Glutamatergic neuron (in vitro differentiated cells): ENCODE data around the gene OR52K1. TPM values are rescaled to one million over a fixed set of nuclear protein-coding genes. Genes with fewer than 3 reads are reported as not detected.

Experiments
- DNase-seq: peaks from one replicate; pipeline ENCODE4 v3.0.0; 2022
- H3K27ac Mint-ChIP-seq: one replicate; pipeline ENCODE4 v1.8.0; 2020; ENCODE audit warnings: mild to moderate bottlenecking, mixed read lengths, inconsistent platforms; ENCODE audit not compliant: unreplicated experiment
- H3K27me3 Mint-ChIP-seq: one replicate; pipeline ENCODE4 v1.8.0; 2020; ENCODE audit warnings: mild to moderate bottlenecking, moderate library complexity, mixed read lengths, inconsistent platforms; ENCODE audit not compliant: unreplicated experiment
- H3K36me3 Mint-ChIP-seq: one replicate; pipeline ENCODE4 v1.8.0; 2020; ENCODE audit warnings: mild to moderate bottlenecking, mixed read lengths, inconsistent platforms; ENCODE audit not compliant: unreplicated experiment
- H3K4me1 Mint-ChIP-seq: one replicate; pipeline ENCODE4 v1.8.0; 2020; ENCODE audit warnings: mild to moderate bottlenecking, low read depth, mixed read lengths, inconsistent platforms; ENCODE audit not compliant: unreplicated experiment
- H3K4me3 Mint-ChIP-seq: one replicate; pipeline ENCODE4 v1.8.0; 2020; ENCODE audit warnings: mild to moderate bottlenecking, mixed read lengths, inconsistent platforms; ENCODE audit not compliant: unreplicated experiment
- H3K9me3 Mint-ChIP-seq: one replicate; pipeline ENCODE4 v1.8.0; 2020; ENCODE audit warnings: mild to moderate bottlenecking, moderate library complexity, mixed read lengths, inconsistent platforms; ENCODE audit not compliant: unreplicated experiment
- total RNA-seq: library from RNA; stranded (reverse); fragmentation: NEBNext Ultra II Directional; extraction: Animal tissue kit (Norgen Biotek cat#: 25700); gene quantifications from one replicate; pipeline ENCODE4 v1.2.1, GENCODE V29; 2021; ENCODE audit not compliant: unreplicated experiment
- TF ChIP-seq, protein P1 (sequence below): fragments of 200-600 bp; sonication (generic); IDR thresholded peaks from one replicate; pipeline ENCODE4 v1.5.0; 2021; ENCODE audit not compliant: partially characterized antibody, unreplicated experiment

The OR52K1 gene
- total RNA-seq, 1 donor from 2014 or later: not detected

DNA sequence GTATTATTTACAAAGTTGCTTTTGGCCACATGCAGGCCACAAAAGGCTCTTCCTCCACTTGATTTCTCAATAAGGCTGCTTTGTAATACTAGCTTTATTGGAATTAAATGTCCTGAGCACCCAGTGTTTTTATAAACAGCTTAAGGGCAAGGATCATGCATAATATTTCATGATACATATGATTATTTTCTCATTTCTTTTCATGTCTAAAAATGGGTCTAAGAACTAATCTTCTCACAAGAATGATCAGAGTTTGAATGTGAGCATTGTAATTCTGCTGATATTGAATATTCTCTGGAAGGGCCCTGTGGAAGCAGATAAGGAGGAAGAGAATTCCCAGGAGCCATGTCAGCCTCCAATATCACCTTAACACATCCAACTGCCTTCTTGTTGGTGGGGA is 33.5 kb upstream of the OR52K1 start, which contains the start of gene OR52K2:
OR52K2 (plus strand) TSS at position 301 of the 400 bp plus-strand sequence; CDS start at position 346, 45 bp downstream.
- H3K27ac Mint-ChIP-seq: no peak within 1 kb of the TSS
- no peaks in the 10 kb centered on the region for H3K4me1 Mint-ChIP-seq
- DNase-seq: no peak
- no peak within 1 kb of the TSS for H3K4me3 Mint-ChIP-seq
- H3K36me3 Mint-ChIP-seq: no peaks in the 10 kb centered on the region
- H3K9me3 Mint-ChIP-seq: peaks cover 2% of the 10 kb centered on the region
- TF ChIP-seq, protein P1, sequence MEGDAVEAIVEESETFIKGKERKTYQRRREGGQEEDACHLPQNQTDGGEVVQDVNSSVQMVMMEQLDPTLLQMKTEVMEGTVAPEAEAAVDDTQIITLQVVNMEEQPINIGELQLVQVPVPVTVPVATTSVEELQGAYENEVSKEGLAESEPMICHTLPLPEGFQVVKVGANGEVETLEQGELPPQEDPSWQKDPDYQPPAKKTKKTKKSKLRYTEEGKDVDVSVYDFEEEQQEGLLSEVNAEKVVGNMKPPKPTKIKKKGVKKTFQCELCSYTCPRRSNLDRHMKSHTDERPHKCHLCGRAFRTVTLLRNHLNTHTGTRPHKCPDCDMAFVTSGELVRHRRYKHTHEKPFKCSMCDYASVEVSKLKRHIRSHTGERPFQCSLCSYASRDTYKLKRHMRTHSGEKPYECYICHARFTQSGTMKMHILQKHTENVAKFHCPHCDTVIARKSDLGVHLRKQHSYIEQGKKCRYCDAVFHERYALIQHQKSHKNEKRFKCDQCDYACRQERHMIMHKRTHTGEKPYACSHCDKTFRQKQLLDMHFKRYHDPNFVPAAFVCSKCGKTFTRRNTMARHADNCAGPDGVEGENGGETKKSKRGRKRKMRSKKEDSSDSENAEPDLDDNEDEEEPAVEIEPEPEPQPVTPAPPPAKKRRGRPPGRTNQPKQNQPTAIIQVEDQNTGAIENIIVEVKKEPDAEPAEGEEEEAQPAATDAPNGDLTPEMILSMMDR: no peak
- H3K27me3 Mint-ChIP-seq: no peaks in the 10 kb centered on the region

DNA sequence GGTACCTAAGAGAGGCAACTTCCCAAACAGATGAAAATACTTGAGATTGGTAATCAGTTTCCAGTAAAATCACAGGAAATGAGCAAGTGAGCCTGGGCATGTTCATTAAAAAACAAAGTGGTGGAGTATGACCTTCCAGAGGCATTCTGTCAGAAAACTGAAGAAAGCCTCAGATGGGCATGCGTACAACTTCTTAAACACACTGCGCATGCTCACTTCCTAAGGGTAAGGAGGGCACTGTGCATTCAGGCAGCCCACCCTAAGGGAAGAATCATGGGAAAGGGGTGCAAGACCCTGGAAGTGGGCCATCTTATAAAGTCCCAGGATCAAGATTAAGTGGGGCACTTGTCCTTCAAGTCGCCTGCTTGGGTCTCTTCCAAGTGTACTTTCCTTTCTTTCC is 29.3 kb upstream of the OR52K1 start:
- no peaks in the 10 kb centered on the region for H3K27me3 Mint-ChIP-seq

DNA sequence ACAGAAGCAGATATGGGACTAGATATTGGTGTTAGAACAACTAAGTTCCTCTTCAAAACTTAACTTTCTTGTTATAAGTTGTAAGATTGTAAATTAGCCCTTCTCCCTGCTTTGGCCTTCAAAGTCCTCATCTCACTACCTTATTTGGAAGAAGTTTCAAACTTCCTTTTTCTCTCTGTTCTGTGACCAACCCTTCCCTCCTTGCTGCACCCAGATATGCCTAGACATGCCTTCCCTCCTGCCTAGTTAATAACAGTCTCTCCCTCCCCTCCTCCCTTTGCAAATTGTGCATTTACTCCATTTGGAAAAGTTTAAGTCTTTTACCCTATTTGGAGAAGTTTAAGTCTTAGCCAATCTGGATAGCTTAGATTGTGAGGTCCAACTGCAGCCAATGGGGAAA is 28.4 kb upstream of the OR52K1 start:
- no peaks in the 10 kb centered on the region for H3K36me3 Mint-ChIP-seq
- H3K27ac Mint-ChIP-seq: no peak overlapping the region
- H3K27me3 Mint-ChIP-seq: no peaks in the 10 kb centered on the region
- H3K4me3 Mint-ChIP-seq: no peak overlapping the region
- no peaks in the 10 kb centered on the region for H3K4me1 Mint-ChIP-seq
- TF ChIP-seq, protein P1: no peak
- peaks cover 3% of the 10 kb centered on the region for H3K9me3 Mint-ChIP-seq
- no peak for DNase-seq

More for the DNA sequence above, 29.3 kb upstream of the OR52K1 start:
- H3K27ac Mint-ChIP-seq: no peak overlapping the region
- DNase-seq: no peak
- no peak overlapping the region for H3K4me3 Mint-ChIP-seq
- H3K36me3 Mint-ChIP-seq: no peaks in the 10 kb centered on the region
- no peaks in the 10 kb centered on the region for H3K4me1 Mint-ChIP-seq
- TF ChIP-seq, protein P1: no peak
- peaks cover 3% of the 10 kb centered on the region for H3K9me3 Mint-ChIP-seq

DNA sequence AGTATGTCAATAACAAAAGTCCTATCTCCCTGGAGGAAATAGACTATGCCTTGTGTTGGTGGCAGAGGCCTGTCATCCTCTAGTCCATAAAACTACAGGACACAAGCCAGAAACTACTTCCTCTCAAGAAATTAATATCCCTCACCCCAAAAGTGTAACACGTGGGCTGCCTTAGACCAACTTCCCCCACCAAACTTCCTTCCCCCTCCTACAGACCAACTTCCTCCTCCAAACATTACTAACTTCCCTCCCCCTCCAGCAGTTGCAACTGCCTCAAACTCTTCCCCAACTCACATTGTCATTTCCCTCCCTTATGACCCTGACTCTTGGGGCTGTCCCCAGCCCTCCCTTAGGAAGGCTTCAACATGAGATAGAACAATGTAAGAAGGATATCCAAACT is 27.0 kb upstream of the OR52K1 start:
- H3K27me3 Mint-ChIP-seq: no peaks in the 10 kb centered on the region
- no peak overlapping the region for H3K27ac Mint-ChIP-seq
- no peak for DNase-seq
- TF ChIP-seq, protein P1: no peak
- no peaks in the 10 kb centered on the region for H3K4me1 Mint-ChIP-seq
- H3K4me3 Mint-ChIP-seq: no peak overlapping the region
- H3K9me3 Mint-ChIP-seq: peaks cover 3% of the 10 kb centered on the region
- H3K36me3 Mint-ChIP-seq: no peaks in the 10 kb centered on the region

DNA sequence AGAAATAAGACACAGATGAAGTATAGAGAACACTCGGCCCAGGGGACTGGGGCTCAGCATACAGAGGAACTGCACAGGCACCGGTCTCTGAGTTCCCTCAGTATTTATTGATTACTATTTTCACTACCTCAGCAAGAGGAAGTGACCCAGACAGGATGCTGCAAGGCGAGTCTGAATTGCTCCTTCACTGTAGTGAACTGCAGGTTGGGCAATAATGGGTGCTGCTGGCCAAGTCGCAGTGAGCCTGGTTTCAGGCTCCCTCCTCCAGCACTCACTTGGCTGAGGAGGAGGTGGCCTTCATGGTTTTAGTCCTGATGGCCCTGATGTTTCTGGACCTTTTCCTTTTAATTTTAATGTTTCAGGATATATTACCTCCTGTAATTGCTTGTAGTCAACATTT is 22.9 kb upstream of the OR52K1 start:
- Mint-ChIP-seq H3K36me3 (peaks cover 4% of the 10 kb centered on the region), H3K9me3 (peaks cover 4% of the 10 kb centered on the region), H3K27me3 (no peaks in the 10 kb centered on the region), H3K4me1 (no peaks in the 10 kb centered on the region), H3K27ac (no peak overlapping the region), H3K4me3 (no peak overlapping the region)
- DNase-seq: no peak
- TF ChIP-seq, protein P1: no peak
